ENCODE results near the gene FAM120B.

DNA sequence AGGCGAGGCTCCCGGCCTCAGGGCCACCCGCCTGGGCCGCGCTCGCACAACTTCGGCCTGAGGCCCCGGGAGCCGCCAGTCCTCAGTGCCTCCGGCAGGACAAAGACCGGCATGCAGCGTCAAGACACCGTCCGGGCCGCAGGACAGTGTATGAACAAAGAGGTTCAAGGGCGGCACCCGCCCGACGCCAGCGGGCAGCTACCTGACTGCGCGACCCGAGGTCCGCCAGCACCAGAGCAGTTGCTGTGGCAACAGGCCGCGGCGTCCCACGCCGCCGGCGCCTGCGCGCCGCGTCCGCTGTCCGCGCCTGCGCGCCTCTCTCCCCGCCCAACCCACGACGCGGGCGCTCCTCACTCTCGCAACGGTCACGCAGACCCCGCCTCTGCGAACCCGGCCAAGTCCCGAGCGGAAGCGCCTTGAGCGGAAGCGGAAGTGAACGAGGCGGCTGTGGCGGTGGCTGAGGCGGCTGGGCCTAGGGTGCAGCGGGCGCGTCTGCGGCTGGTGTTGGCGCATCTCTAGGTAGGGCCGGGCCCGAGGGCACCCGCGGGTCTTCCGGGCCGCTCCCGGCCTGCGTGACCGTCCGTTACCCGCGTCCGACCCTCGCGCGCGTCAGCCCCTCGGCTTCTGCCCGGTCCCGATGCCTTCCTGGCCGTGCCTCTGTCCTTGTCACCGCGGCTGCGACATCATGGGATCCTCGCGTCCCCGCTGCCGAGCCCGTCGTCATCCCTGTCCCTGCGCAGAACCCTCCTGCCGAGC is at the start of gene FAM120B:
- TF ChIP-seq, protein P1, sequence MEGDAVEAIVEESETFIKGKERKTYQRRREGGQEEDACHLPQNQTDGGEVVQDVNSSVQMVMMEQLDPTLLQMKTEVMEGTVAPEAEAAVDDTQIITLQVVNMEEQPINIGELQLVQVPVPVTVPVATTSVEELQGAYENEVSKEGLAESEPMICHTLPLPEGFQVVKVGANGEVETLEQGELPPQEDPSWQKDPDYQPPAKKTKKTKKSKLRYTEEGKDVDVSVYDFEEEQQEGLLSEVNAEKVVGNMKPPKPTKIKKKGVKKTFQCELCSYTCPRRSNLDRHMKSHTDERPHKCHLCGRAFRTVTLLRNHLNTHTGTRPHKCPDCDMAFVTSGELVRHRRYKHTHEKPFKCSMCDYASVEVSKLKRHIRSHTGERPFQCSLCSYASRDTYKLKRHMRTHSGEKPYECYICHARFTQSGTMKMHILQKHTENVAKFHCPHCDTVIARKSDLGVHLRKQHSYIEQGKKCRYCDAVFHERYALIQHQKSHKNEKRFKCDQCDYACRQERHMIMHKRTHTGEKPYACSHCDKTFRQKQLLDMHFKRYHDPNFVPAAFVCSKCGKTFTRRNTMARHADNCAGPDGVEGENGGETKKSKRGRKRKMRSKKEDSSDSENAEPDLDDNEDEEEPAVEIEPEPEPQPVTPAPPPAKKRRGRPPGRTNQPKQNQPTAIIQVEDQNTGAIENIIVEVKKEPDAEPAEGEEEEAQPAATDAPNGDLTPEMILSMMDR (IDR thresholded peaks at IDR 0.05; ENCODE audit: low read depth, low read length): no peak
- TF ChIP-seq EZH2phosphoT487 (IDR thresholded peaks at IDR 0.05; ENCODE audit: low read depth): no peak
